Measurements from ENCODE around the gene FBLIM1. TPM values are rescaled to one million over a fixed set of nuclear protein-coding genes. Genes with fewer than 3 reads are reported as not detected.
A peak's percentile ranks its signal among the peaks of the same experiment; 100 is the strongest.

Gene FBLIM1
- total RNA-seq, 1 donor from 2014 or later: 38.8 TPM

GRCh38 chr1:15730936-15731335, 27.7 kb upstream of the FBLIM1 start:
- no peak for DNase-seq (ENCODE audit: low read depth)

- DNase-seq (ENCODE audit: low read depth): no peak
Observed at GRCh38 chr1:15731735-15732685, 26.6 kb upstream of the FBLIM1 start.

- no peak for DNase-seq (ENCODE audit: low read depth)
Observed at GRCh38 chr1:15732686-15733081, 25.9 kb upstream of the FBLIM1 start.

- no peak for DNase-seq (ENCODE audit: low read depth)
Observed at GRCh38 chr1:15733218-15733725, 25.3 kb upstream of the FBLIM1 start.

GRCh38 chr1:15733726-15734226, 24.8 kb upstream of the FBLIM1 start:
- DNase-seq (ENCODE audit: low read depth): no peak

GRCh38 chr1:15734296-15734695, 24.3 kb upstream of the FBLIM1 start:
- DNase-seq (ENCODE audit: low read depth): no peak

- no peak for DNase-seq (ENCODE audit: low read depth)
Observed at GRCh38 chr1:15734901-15735300, 23.7 kb upstream of the FBLIM1 start.

GRCh38 chr1:15735304-15736037, 23.1 kb upstream of the FBLIM1 start:
- no peak for DNase-seq (ENCODE audit: low read depth)

- peak; percentile 97 for DNase-seq (ENCODE audit: low read depth)
Observed at GRCh38 chr1:15736038-15736891, 22.3 kb upstream of the FBLIM1 start, which contains the start of gene SLC25A34. TSS of gene SLC25A34 (plus strand) at chr1:15736258. CDS start at chr1:15736486, 228 bp downstream.

GRCh38 chr1:15736892-15737261, 21.7 kb upstream of the FBLIM1 start:
- DNase-seq (ENCODE audit: low read depth): peak; percentile 41

GRCh38 chr1:15737324-15738319, 21.0 kb upstream of the FBLIM1 start:
- peak; percentile 76 for DNase-seq (ENCODE audit: low read depth)

- DNase-seq (ENCODE audit: low read depth): peak; percentile 92
Observed at GRCh38 chr1:15738416-15739113, 20.0 kb upstream of the FBLIM1 start.

- DNase-seq (ENCODE audit: low read depth): no peak
Observed at GRCh38 chr1:15739259-15739658, 19.3 kb upstream of the FBLIM1 start.

- no peak for DNase-seq (ENCODE audit: low read depth)
Observed at GRCh38 chr1:15739745-15740144, 18.9 kb upstream of the FBLIM1 start.

GRCh38 chr1:15740924-15741850, 17.4 kb upstream of the FBLIM1 start:
- DNase-seq (ENCODE audit: low read depth): peak; percentile 72

GRCh38 chr1:15742339-15742801, 16.2 kb upstream of the FBLIM1 start, which contains the start of gene TMEM82:
TSS of gene TMEM82 (plus strand) at chr1:15742499. CDS start at chr1:15742560, 61 bp downstream.
- no peak for DNase-seq (ENCODE audit: low read depth)

- peak; percentile 68 for DNase-seq (ENCODE audit: low read depth)
Observed at GRCh38 chr1:15744122-15744679, 14.4 kb upstream of the FBLIM1 start.

Data from myocyte (in vitro differentiated cells).